ENCODE measurements around the gene VPS26C.
A peak's percentile ranks its signal among the peaks of the same experiment; 100 is the strongest.

VPS26C gene

DNA sequence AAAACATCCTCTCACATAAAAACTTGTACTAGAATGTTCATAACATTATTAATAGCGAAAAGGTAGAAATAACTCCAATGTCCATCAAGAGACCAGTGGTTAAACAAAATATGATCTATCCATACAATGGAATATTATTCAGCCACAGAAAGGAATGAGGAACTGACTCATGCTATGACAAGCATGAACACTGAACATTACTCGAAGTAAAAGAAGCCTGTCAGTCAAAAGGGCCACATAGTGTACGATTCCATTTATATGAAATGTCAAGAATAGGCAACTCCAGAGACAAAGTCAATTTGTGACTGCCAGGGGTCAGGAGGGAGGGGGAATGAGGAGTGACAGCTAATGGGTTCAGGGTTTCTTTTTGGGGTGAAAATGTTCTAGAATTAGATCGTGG is 2.3 kb downstream of the VPS26C start:
- no peak for DNase-seq (ENCODE audit: low spot score)

DNA sequence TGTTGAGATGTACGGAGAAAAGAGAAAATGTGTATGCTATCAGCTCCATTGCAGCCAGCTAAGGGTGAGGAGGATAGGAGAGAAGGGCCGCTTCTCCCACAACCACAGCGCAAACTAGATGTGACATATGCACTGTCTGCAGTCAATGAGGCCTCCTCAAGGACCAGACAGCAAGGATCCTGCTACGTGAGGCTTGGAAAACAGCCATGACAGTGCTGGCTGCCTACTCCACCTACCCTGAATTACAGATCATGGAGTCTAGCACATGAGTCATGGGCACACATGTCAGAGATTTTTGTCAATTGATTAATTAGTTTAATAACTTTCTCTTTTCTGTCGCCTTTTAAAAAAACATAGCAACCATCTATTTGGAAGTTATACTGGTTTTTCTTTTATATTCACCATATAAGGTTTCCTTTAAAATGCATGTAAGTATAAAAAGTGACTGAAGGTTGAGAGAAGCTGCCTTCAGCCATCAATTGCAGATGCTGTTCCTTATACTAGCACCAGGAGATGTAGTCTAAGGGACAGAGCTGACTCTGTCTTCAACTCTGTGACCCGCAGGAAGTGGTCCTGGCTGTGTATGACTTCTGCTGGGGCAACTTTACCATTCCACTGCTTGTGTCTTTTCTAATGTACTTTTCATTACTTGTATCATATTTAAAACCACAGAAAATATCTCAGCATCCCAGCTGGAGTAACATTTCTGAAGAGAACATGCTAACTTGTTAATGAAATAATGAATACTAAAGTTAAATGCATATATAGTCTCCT is 3.1 kb downstream of the VPS26C start:
- DNase-seq (ENCODE audit: low spot score): no peak

DNA sequence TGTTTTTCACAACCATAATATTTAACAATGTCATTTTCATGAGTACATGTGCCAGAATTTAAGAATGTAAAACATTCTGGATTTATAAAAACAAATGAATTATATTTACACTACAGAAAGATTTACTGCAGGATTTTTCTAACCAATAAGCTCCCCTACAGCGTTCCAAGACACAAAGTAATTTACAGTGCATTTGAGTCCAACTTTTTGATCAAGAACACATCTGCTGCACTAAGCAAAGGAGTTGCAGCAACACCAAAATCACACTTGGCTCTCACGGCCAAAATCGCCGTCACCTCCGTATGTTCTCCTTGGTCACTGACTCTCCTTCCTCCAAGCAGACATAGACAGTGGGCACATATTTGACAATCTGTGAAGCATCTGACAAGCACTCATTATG is 7.7 kb downstream of the VPS26C start:
- no peak for DNase-seq (ENCODE audit: low spot score)

DNA sequence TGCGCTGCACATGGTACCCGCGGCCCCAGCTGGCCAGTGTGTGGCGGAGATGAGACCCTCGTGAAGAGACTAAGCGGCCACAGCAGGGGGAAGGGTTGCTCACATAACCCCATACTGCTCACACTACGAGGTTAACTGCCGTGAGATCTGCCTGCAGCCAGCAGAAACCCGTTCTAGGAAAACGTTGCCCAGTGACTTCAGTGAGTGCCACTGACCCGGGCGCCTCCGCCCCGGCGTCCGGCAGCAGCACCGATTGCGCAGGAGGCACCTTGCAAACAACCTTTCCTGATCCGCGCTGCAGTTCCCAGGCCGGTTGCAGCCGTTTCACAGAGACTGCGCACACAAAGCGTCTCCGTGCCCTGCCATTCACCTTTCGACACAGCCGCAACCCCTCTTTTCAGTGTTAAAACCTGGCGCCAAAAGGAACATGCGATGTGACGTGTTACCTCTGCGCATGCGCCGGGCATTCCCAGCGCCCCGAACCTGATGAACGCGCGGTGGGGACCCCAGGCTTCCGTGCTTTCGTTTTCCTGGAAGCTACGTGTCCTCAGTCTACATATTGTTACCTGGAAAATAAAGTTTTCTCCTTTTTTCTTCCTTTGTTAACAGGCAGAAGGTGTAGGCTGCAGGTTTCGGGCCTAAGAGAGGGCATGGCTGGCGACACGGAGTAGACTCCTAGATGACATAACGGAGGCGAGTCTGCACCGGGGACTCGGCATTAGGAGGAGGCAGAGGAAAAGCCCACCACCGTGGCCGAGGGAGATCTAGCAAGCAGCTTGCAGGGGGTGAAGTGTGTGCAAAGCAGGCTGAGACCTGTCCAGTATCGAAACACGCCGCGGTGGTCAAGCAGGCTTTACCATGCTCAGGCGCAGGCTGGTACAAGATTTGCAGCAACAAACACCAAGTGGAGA is 8.9 kb downstream of the VPS26C start:
- peak; percentile 82 for DNase-seq (ENCODE audit: low spot score)

DNA sequence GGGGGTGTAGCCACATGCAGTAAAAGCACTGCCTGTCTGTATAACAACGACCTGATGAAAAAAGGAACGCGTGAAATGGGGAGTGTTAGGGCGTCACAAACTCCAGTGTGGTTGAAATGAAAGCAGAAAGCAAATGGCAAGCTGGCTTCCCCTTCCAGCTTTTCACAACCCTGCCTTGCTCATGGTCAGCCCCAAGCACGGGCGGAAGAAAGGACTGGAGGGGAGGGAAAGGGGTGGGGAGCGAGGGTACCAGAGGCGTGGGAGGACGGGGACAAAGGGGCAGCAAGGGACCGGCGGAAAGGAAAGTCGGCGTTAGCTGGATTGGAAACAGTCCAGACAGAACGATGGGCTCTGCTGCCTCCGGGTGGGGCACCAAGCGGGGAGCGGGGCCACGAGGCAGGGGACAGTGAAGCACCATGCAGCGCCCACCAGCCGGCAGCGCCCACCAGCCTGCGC is 9.6 kb downstream of the VPS26C start:
- DNase-seq (ENCODE audit: low spot score): peak; percentile 74

DNA sequence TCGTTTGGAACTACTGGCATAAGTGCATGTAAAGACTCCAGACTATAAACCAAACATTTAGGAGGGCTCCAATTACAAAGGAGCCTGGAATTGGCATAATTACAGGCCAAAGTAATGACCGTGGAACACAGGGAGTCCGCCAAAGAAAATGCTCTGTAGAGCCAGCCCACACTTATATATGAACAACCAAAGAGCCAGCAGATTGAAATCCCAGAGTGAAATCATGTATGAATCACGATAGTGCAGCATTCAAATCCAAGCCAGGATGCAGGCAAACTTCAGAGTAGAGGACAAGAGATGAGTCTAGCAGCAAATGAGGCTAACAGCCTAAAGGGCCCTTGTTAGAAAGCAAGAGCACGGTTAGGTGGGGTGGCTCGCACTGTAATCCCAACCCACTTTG is 13.1 kb downstream of the VPS26C start:
- DNase-seq (ENCODE audit: low spot score): no peak

DNA sequence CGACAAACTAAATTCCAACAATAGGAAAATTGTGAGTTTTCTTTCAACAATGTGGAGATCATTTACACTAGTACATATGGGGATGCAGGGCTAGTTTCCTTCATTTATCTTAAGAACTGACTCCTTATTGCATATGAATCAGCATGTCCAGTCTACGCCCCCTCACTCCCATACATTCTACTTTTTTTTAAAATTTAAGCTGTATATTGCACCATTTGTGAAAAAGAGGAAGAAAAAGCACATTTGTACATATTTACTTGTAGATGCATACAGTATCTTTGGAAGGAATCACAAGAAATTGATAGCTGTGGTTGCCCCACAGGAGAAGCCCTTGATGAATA is 15.9 kb downstream of the VPS26C start:
- DNase-seq (ENCODE audit: low spot score): no peak

DNA sequence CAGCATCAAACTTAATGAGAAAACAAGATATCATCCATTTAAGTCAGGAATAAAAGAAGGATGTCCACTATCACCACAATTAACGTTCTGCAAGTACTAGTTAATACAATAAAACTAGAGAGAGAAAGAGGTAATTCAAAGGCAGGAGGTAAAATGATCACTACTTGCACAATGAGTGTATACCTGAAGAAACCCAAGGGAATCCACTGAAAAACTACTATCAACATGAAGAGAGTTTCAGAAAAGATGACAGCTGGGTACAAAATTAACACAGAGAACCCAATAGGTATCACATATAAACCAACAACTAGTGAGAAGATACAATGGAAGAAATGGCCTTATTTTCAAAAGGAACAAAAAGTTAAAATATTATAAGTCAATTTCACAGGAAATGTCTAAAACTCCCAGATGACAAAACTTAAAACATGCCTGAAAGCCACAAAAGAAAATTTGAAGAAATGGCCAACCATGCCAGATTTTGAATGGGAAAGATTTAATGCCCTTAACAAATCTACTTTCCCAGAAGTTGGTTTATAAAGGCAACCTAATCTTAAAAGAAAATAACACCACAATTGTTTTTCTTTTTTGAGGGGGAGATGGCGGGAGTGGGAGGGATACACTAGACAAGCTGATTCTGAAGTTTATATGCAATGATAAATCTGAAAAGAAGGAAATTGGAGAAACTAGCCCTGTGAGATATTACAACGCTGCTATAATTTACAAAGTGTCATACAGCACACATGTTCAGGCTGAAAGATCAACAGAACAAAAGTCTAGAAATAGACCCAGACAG is 17.8 kb downstream of the VPS26C start:
- no peak for DNase-seq (ENCODE audit: low spot score)

DNA sequence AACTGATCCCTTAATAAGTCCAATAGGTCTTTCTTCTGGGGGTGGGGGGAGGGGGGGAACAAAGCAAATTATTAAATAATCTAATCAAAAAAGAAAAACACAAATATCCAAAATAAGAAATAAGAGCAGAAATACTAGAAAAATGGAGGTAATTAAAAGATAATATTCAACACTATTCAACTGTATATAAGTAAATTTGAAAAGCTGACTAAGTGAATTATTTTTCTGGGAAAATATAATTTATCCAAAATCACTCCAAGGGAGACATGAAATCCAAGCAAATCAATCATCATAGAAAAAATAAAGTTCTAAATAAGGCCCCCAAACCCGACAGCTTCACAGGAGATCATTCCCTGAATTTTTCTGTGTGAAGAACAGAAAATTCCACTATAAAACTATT is 18.8 kb downstream of the VPS26C start:
- DNase-seq (ENCODE audit: low spot score): no peak

DNA sequence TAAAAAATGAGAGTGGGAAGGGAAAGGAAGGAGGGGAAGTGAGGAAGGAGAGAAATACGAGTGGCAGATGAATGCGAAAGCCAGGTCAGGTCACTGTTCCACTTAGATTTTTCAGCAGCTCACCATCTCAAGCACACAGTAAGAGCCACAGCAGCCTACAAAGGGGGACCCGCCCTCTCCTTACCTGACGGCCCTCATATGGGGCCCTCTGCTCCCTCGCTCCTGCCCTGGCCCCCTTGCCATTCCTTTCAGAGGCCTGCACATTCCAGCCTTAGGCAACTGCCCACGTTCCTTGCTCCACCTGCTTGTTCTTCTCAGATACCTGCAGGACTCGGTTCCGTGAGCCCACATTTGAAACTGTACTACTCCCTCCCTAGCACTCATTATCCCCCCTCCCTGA is 22.0 kb downstream of the VPS26C start:
- DNase-seq (ENCODE audit: low spot score): no peak

DNA sequence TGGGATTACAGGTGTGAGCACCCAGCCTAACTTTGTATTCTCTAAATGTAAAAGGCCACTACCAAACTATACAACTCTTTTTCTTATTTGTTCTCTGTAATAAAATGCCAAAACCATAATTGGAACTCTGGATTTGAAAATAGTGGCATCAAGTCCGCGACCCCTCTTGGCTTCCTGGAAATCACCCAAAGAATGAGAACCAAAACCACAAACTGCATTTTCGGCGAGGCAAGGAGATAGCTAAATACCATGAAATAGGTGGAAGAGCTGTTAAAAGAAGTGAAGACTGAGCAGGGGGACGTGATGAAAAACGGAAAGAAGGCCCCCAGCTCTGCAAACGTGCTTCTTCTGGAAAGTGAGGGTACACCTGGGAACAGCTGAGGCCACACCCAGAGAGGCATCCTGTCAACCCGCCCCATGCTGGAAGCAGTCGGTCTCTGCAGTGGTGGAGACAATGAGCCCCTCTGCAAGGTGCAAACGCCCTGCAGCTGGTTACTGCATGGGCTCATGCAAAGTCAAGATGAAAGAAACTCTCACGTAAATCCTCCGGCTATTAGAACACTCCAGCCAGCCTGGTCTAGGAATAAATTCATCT is 22.5 kb downstream of the VPS26C start:
- DNase-seq (ENCODE audit: low spot score): no peak

DNA sequence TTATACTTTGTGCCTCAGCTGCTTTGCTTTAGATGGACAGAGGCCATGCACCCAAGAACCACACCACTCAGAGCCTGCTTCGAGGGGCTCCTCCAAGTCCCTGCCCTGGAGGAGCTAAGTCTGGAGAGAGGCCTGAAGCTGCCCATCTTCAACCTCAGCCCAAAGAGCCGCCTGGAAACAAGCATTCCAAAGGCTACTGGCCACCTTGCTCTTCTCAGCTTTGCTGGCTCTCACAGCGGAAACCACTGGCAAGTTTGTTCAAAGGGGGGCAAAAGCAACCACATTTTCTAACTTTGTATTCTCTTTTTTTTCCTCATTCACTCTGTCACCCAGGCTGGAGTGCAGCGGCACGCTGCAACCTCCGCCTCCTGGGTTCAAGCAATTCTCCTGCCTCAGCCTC is 23.2 kb downstream of the VPS26C start:
- no peak for DNase-seq (ENCODE audit: low spot score)

DNA sequence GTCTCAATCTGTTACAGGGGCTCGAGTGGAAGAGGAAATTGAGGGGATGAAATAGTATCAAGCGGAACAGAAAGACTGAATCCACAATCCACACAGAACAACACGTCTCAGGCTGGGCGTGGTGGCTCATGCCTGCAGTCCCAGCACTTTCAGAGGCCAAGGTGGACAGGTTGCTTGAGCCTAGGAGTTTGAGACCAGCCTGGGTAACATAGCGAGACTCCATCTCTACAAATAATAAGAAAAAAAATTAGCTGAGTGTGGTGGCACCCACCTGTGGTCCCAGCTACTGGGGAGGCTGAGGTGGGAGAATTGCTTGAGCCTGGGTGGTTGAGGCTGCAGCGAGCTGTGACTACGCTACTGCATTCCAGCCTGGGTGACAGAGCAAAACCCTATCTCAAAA is 25.7 kb downstream of the VPS26C start:
- DNase-seq (ENCODE audit: low spot score): no peak

DNA sequence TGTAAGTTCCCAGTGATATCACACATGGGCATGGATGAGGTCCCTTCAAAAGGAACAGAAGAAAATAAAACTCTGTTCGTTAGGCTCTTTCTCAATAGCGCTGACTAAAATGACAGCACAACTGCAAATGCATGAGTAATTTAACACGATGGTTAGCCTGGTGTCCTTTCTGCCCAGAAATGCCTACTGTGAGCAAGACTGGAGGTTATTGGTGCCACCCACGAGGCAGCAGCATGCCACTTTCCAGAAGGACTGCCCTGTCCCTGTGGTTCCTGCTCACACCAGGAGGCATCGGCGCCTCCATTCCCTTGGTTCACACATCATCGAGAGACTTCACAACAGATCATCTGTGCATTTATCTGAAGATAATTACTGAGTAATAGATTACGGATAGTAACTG is 26.2 kb downstream of the VPS26C start:
- no peak for DNase-seq (ENCODE audit: low spot score)

DNA sequence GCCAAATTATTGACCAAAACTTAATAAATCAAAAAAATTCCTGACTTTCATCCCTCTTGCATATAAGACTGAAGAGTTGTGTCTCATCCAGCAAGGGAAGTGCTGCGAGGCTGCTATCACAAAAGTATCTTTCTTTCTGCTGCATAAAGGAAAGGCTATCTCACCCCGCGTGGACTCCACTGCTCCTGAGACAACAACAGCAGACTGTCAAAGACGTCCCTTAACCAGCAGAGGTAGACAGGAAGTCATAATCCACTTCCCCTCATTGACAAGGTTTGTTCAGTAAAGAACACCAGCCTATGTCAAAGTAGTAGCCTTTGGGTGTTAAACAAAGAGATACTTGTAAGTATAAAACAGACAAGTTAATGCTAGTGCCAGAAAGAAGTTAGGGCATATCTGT is 29.4 kb downstream of the VPS26C start:
- no peak for DNase-seq (ENCODE audit: low spot score)

DNA sequence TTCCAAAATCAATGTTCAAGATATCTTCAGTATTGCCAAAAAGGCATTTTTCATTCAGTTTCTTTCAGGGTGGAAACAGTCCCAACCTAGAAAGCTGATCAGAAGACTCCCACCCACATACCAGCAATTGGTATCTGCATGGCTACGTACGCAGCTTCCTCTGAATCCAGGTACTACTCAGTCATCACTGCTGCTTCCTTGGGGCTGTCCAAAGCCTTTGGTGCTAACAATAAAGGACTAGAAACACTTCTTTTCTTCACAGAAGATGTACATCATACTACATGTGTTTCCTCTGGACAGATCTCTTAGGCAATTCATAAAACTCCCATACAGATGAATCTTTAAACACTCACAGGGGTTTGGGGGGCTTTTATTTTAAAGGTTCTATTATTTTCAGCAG is 29.8 kb downstream of the VPS26C start:
- DNase-seq (ENCODE audit: low spot score): no peak

DNA sequence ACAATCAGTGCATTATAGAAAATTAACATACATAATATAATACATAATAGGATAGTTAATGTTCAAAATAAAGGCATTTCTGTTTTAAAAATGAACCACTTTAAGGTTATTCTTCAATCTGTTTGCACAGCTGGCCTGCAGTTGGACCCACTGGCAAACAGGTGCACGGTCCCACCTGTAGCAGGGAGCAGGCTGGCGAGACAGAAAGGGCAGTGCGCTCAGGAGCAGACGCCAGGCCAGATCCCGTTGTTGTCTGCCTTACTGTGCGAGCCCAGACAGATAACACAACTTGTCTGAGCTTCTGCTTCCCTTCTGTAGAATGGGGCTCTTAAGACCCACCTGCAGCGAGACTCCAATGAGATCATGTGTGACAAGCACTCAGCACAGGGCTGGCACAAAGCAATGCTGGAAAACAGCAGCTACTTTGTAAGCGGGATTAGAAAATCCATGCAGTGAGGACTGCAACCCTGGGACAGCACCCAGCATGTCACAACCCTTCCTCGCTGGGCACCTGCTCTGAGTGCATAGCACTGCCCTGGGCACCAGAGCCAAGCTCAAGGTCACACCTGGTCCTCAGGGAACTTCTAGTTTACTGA is 33.5 kb downstream of the VPS26C start:
- no peak for DNase-seq (ENCODE audit: low spot score)

DNA sequence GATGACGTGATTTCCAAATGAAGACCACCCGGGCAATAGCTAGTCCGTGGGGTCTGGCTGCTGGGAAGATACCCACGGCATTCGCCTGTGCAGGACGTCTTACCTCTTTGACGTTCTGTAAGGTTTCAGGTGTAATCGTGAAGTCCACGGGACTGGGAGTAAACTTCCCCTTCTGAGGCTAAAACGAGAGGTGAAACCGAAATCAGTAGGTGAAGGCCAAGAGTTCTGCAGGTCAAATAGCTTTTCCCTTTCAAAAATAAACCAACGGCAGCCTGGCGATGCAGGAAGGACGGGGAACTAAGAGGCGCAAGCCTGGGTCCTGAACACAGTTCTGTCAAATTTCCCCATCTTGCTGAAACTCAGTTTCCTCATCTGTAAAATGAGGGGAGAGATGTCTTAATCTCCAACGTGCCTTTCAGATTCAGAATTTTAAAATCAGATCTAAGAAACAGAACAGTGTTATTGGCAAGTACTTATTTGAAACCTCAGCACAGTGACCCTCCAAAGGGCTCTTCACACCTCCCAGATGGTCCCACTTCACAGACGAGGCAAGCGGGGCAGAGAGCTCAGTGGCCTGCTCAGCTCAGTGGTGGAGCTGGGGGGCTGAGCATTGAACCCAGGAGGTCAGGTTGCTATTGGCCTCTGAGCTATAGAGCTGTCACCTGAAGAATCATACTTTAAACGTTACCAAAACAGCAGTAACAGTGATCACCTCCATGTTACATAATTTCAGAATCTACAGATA is 34.7 kb downstream of the VPS26C start:
- DNase-seq (ENCODE audit: low spot score): no peak

DNA sequence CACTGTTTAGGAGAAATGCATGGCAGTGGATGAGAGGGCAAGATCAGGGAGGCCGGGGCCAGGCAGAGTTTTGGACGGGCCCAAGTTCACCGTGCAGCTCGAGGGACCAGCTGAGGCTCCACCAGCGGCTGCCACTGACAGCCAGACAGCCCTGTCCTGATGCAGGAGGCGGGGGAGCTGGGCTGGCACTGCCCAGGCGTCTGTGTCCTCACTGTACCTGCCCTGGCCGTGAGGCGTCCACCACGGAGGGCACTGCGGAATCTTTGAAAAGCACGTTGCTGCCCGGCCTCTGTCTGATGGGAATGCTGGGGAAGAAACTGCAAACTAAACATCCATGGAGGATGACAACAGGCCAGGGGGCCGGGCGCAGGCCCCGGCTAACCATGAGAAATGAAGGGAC is 35.5 kb downstream of the VPS26C start:
- DNase-seq (ENCODE audit: low spot score): no peak

DNA sequence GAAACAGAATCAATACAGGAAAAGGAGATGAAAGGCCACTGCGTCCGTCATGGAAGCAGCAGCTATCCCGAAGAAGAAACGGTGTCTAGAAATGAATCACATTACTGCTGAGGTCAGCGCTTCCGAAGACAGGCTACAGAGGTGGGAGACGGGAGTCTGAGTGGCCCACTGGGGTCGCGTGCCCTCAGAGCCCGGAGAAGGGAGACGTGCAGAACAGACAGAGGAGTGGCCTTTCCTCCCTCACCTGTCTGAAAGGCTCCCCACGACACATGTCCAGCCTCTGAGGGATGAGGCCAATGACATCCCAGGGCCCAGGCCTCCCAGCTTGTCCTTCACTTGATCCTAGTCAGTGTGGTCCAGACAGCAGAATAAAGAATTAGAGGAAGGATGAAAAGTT is 35.9 kb downstream of the VPS26C start:
- DNase-seq (ENCODE audit: low spot score): no peak

DNA sequence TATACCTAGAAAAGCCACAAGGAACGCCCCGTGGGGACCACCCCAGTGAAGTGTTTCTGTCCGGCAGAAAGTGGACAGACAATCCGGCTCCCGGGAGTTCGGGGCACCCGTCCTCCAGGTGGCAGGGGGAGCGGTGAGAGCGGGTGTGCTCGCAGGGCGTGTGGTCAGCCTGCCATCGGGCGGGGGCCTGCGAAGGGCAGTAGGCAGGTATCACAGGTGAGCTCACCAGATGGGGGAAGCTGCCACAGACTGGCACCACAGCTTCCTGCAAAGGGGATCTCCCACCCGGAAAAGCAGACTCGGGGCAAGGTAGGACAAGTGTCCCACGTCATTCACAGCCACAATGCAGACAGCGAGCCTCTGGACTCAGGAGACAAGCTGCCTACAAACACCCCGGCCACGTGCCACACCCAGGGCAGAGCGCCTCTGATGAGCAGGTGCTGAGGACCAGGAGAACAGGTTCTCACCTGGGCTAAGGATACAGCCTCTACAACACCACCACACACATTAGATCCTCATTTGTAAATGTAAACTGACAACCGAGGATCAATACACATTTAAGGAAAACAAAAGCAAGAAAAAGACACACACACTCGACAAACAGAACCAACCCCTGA is 36.4 kb downstream of the VPS26C start:
- no peak for DNase-seq (ENCODE audit: low spot score)

Data from left forelimb (tissue), 1 donor.